HG03575 (cell line): ENCODE measurements around the gene HTR2A.
"Not testable (repeated sequence)": the region's sequence is repeated elsewhere in the genome, so short reads cannot be mapped to it uniquely, and the experiment has no call there.

Experiments used
- ATAC-seq: cut with Tn5 transposase; IDR thresholded peaks from one replicate; pipeline ENCODE4 v1.9.1; 2021; ENCODE audit not compliant: unreplicated experiment, insufficient number of reproducible peaks, low FRiP score; ENCODE audit errors: extremely low read depth

HTR2A gene

GRCh38 chr13:46822551-46822950 is 74.3 kb downstream of the HTR2A start:
- ATAC-seq: no peak

GRCh38 chr13:46817838-46818476 is 78.9 kb downstream of the HTR2A start:
- ATAC-seq: no peak

GRCh38 chr13:46817095-46817494 is 79.8 kb downstream of the HTR2A start:
- ATAC-seq: no peak

- no peak for ATAC-seq
Measured at GRCh38 chr13:46816371-46816770, 80.5 kb downstream of the HTR2A start.

GRCh38 chr13:46812301-46812797 is 84.5 kb downstream of the HTR2A start:
- no peak for ATAC-seq

GRCh38 chr13:46810440-46810839 is 86.4 kb downstream of the HTR2A start:
- no peak for ATAC-seq

- not testable (repeated sequence) for ATAC-seq
Measured at GRCh38 chr13:46804921-46805320, 91.9 kb downstream of the HTR2A start.

GRCh38 chr13:46804391-46804815 is 92.5 kb downstream of the HTR2A start:
- no peak for ATAC-seq

- ATAC-seq: no peak
Measured at GRCh38 chr13:46803586-46803985, 93.3 kb downstream of the HTR2A start.

- ATAC-seq: no peak
Measured at GRCh38 chr13:46801858-46802257, 95.0 kb downstream of the HTR2A start.

GRCh38 chr13:46799139-46799538 is 97.7 kb downstream of the HTR2A start:
- no peak for ATAC-seq

- ATAC-seq: no peak
Measured at GRCh38 chr13:46797501-46798237, 99.2 kb downstream of the HTR2A start.

GRCh38 chr13:46796515-46797474 is 100.1 kb downstream of the HTR2A start, which contains the start of gene ESD:
TSS of gene ESD (minus strand) at chr13:46797161. CDS start at chr13:46791413, 5,748 bp downstream.
- ATAC-seq: peak; percentile 50

- ATAC-seq: no peak
Measured at GRCh38 chr13:46796129-46796514, 100.7 kb downstream of the HTR2A start.

GRCh38 chr13:46795321-46795720 is 101.5 kb downstream of the HTR2A start:
- no peak for ATAC-seq

GRCh38 chr13:46783504-46783903 is 113.3 kb downstream of the HTR2A start:
- no peak for ATAC-seq

GRCh38 chr13:46782691-46783090 is 114.2 kb downstream of the HTR2A start:
- ATAC-seq: no peak

- no peak for ATAC-seq
Measured at GRCh38 chr13:46782066-46782465, 114.8 kb downstream of the HTR2A start.
